Right lobe of liver (tissue), 6 donors: ENCODE data around the gene CLDN22. TPM values are rescaled to one million over a fixed set of nuclear protein-coding genes. Genes with fewer than 3 reads are reported as not detected.

Source experiments
- ATAC-seq, 4 donors: fragments of 200-7000 bp; cut with Tn5 transposase; one replicate each; pipeline ENCODE4 v1.9.1; 2020; ENCODE audit warnings: mild to moderate bottlenecking in 4 of 4, moderate library complexity in 4 of 4
- DNase-seq, 3 donors: peaks; one replicate each; pipeline ENCODE4 v3.0.0-alpha.2; 2020
- H3K27ac ChIP-seq, 3 donors: fragments of 200-600 bp; one replicate each; pipeline ENCODE4 v1.8.0; 2022
- H3K27me3 ChIP-seq, 2 donors: fragments of 200-600 bp; one replicate each; pipeline ENCODE4 v1.8.0; 2022
- H3K36me3 ChIP-seq, 4 donors: fragments of 200-600 bp; sonication (generic) in 1 of 4; one replicate each; pipeline versions ENCODE4 v1.5.1 to v1.8.0; 2017 to 2022; ENCODE audit warnings: control low read depth in 1 of 4
- H3K4me1 ChIP-seq, 4 donors: fragments of 200-600 bp; sonication (generic) in 1 of 4; one replicate each; pipeline versions ENCODE4 v1.5.1 to v1.8.0; 2017 to 2022; ENCODE audit warnings: control low read depth in 1 of 4
- H3K4me3 ChIP-seq, 3 donors: fragments of 200-600 bp; one replicate each; pipeline ENCODE4 v1.8.0; 2022
- H3K9me3 ChIP-seq, 4 donors: fragments of 200-600 bp; sonication (generic) in 1 of 4; one replicate each; pipeline versions ENCODE4 v1.5.1 to v1.8.0; 2017 to 2022; ENCODE audit warnings: control low read depth in 1 of 4
- CTCF ChIP-seq, 4 donors: fragments of 200-600 bp in 3 of 4; fragments of 450-650 bp in 1 of 4; IDR thresholded peaks; one replicate each; pipeline versions ENCODE4 v1.5.1 to v1.8.0; 2016 to 2022; ENCODE audit warnings: antibody characterized with exemption in 4 of 4, mild to moderate bottlenecking in 2 of 4
- WGBS: methylation state at CpG from one replicate; pipeline ENCODE4 v1.1.6; 2018; ENCODE audit warnings: low coverage, low lambda C conversion rate; ENCODE audit not compliant: insufficient coverage; ENCODE audit errors: missing lambda C conversion rate; 5-methylcytosine and 5-hydroxymethylcytosine counted together
- intact Hi-C, 2 donors: fragments of 100-400 bp; cut with DNase I; formaldehyde crosslinking; loops; one replicate each; pipeline versions ENCODE4 v1.11.2 to v1.14.1; 2022
- total RNA-seq, 6 experiments: library from RNA; depleted of rRNA in 2 of 6; stranded (reverse); fragments of >200 nt in 2 of 6; fragmentation: NEBNext Ultra II Directional in 3 of 6; extraction: Animal tissue kit (Norgen Biotek cat#: 25700) in 3 of 6; gene quantifications; one replicate each; pipeline versions ENCODE4 v1.1.0 to v1.2.4, GENCODE V29; 2016 to 2023
- donor health status: DM: no; HTN: yes; CAD: no.
- donor health status: DM: no; HTN: no; CAD: no.
- donor health status: DM: no; HTN: no; CAD: no.
- donor health status: DM: no; HTN: yes; CAD: no.
- donor health status: DM: no; HTN: yes; CAD: no.

The CLDN22 gene
- total RNA-seq, 6 experiments from 2014 or later = not detected

GRCh38 chr4:183268556-183268955 lies 51.5 kb downstream of the CLDN22 start:
- no peak overlapping the region for H3K4me3 ChIP-seq
- no peak for TF ChIP-seq CTCF (IDR thresholded peaks at IDR 0.05)
- no peaks in the 10 kb centered on the region for H3K4me1 ChIP-seq
- H3K9me3 ChIP-seq = no peaks in the 10 kb centered on the region
- DNase-seq (no peak), ATAC-seq (no peak)
- H3K27me3 ChIP-seq = no peaks in the 10 kb centered on the region
- no peak overlapping the region for H3K27ac ChIP-seq
- 84% methylated on average over 9 of the region's 9 CpGs for whole genome bisulfite sequencing
- peaks cover 0 to 62% (median 28%) of the 10 kb centered on the region in 4 donors for H3K36me3 ChIP-seq
- intact Hi-C loops = loop anchor here in 1 of 2 donors (10.0 kb wide), 1 partner anchor 194 kb away; no protein-coding TSS in a partner anchor

Other genes with a start within 250 kb of the CLDN22 start
- gene WWC2, start 221.0 kb downstream of the CLDN22 start, total RNA-seq = 10 to 100 TPM; 19.5 to 48.9 (median 34.4) TPM
- not detected for gene CLDN24, start 2.1 kb upstream of the CLDN22 start, total RNA-seq
- 10 to 100 TPM in 1 of 6 experiments, 1 to 10 TPM in 5; 5.6 to 10.6 (median 6.8) TPM for gene CDKN2AIP, start 124.4 kb upstream of the CLDN22 start, total RNA-seq
- 1 to 10 TPM; 3.5 to 7.3 (median 5.6) TPM for gene ING2, start 184.8 kb upstream of the CLDN22 start, total RNA-seq